Breast epithelium (tissue), 4 donors: ENCODE measurements around the gene ONECUT2. TPM values are rescaled to one million over a fixed set of nuclear protein-coding genes. Genes with fewer than 3 reads are reported as not detected.

ENCODE experiments used
- DNase-seq, 2 donors: peaks; one replicate each; pipeline ENCODE4 v3.0.0-alpha.2; 2019; ENCODE audit warnings: low spot score in 2 of 2
- H3K27ac ChIP-seq, 2 donors: fragments of 200-600 bp; sonication (generic) in 1 of 2; one replicate each; pipeline ENCODE4 v1.5.1; 2016 to 2019; ENCODE audit warnings: mild to moderate bottlenecking in 1 of 2
- H3K27me3 ChIP-seq, 2 donors: fragments of 200-600 bp; sonication (generic) in 1 of 2; one replicate each; pipeline versions ENCODE4 v1.5.1 to v1.6.0; 2017 to 2019; ENCODE audit warnings: control low read depth in 1 of 2, mild to moderate bottlenecking in 1 of 2
- H3K36me3 ChIP-seq: fragments of 200-600 bp; one replicate; pipeline ENCODE4 v1.5.1; 2019
- H3K4me1 ChIP-seq, 2 donors: fragments of 200-600 bp; sonication (generic); one replicate each; pipeline ENCODE4 v1.5.1; 2016 to 2019; ENCODE audit warnings: control low read depth in 1 of 2
- H3K4me3 ChIP-seq, 3 donors: fragments of 200-600 bp; sonication (generic); 1 replicate in 2 of 3; 2 replicates in 1 of 3; pipeline ENCODE4 v1.5.1; 2016 to 2019; ENCODE audit warnings: mild to moderate bottlenecking in 3 of 3, moderate library complexity in 2 of 3
- H3K9me3 ChIP-seq, 2 donors: fragments of 200-600 bp; sonication (generic) in 1 of 2; one replicate each; pipeline ENCODE4 v1.5.1; 2016 to 2019; ENCODE audit warnings: control low read depth in 1 of 2
- CTCF ChIP-seq, 3 donors: fragments of 450-650 bp; IDR thresholded peaks; one replicate each; pipeline ENCODE4 v1.5.1; 2016 to 2017; ENCODE audit warnings: antibody characterized with exemption in 3 of 3, mild to moderate bottlenecking in 3 of 3, moderate library complexity in 3 of 3
- POLR2A ChIP-seq: fragments of 450-650 bp; IDR thresholded peaks from one replicate; pipeline ENCODE4 v1.6.1; 2016; ENCODE audit warnings: antibody characterized with exemption, mild to moderate bottlenecking, moderate library complexity
- POLR2AphosphoS5 ChIP-seq, 3 donors: sonication (generic); formaldehyde crosslinking; IDR thresholded peaks; one replicate each; pipeline ENCODE4 v1.6.1; 2017; ENCODE audit warnings: antibody characterized with exemption in 3 of 3
- intact Hi-C: fragments of 100-400 bp; cut with DNase I; formaldehyde crosslinking; loops from one replicate; pipeline ENCODE4 v1.15.1; 2023; ENCODE audit warnings: low total_unique reads
- total RNA-seq, 3 donors: library from RNA; depleted of rRNA; stranded (reverse); fragments of >200 nt; gene quantifications; one replicate each; pipeline ENCODE4 v1.1.0, GENCODE V29; 2016

ONECUT2 gene
- total RNA-seq, 3 donors from 2014 or later: under 0.01 TPM; not detected in 2

- DNase-seq: no peak
- no peaks in the 10 kb centered on the region for H3K4me1 ChIP-seq
- no peak overlapping the region for H3K4me3 ChIP-seq
- H3K36me3 ChIP-seq: no peaks in the 10 kb centered on the region
- H3K27ac ChIP-seq: no peak overlapping the region
- intact Hi-C loops: no loop called here
- peaks cover 0 to 4% of the 10 kb centered on the region in 2 donors for H3K9me3 ChIP-seq
- TF ChIP-seq POLR2A (no peak), CTCF (IDR thresholded peaks at IDR 0.05) (no peak), POLR2AphosphoS5 (IDR thresholded peaks at IDR 0.05) (no peak)
- H3K27me3 ChIP-seq: peaks cover 0 to 62% of the 10 kb centered on the region in 2 donors
Measured at GRCh38 chr18:57446322-57446721, 11.1 kb downstream of the ONECUT2 start.

- Histone ChIP-seq H3K4me3 (no peak overlapping the region), H3K36me3 (no peaks in the 10 kb centered on the region), H3K27ac (no peak overlapping the region), H3K9me3 (peaks cover 0 to 4% of the 10 kb centered on the region in 2 donors), H3K4me1 (no peaks in the 10 kb centered on the region), H3K27me3 (peaks cover 0 to 58% of the 10 kb centered on the region in 2 donors)
- intact Hi-C loops: no loop called here
- DNase-seq: no peak
- no peak for TF ChIP-seq POLR2A
- TF ChIP-seq CTCF (IDR thresholded peaks at IDR 0.05): no peak
- no peak for TF ChIP-seq POLR2AphosphoS5 (IDR thresholded peaks at IDR 0.05)
Measured at GRCh38 chr18:57447154-57447621, 12.0 kb downstream of the ONECUT2 start.

GRCh38 chr18:57455576-57456129 lies 20.5 kb downstream of the ONECUT2 start:
- TF ChIP-seq POLR2A: no peak
- TF ChIP-seq POLR2AphosphoS5 (IDR thresholded peaks at IDR 0.05): no peak
- no peak for TF ChIP-seq CTCF (IDR thresholded peaks at IDR 0.05)
- H3K4me3 ChIP-seq: no peak overlapping the region
- DNase-seq: no peak
- no peaks in the 10 kb centered on the region for H3K36me3 ChIP-seq
- H3K4me1 ChIP-seq: no peaks in the 10 kb centered on the region
- no peak overlapping the region for H3K27ac ChIP-seq
- intact Hi-C loops: no loop called here
- peaks cover 0 to 13% of the 10 kb centered on the region in 2 donors for H3K27me3 ChIP-seq
- no peaks in the 10 kb centered on the region for H3K9me3 ChIP-seq

- Histone ChIP-seq H3K4me1 (no peaks in the 10 kb centered on the region), H3K27ac (no peak overlapping the region), H3K4me3 (no peak overlapping the region), H3K27me3 (no peaks in the 10 kb centered on the region), H3K9me3 (no peaks in the 10 kb centered on the region), H3K36me3 (no peaks in the 10 kb centered on the region)
- intact Hi-C loops: no loop called here
- TF ChIP-seq POLR2A (no peak), POLR2AphosphoS5 (IDR thresholded peaks at IDR 0.05) (no peak), CTCF (IDR thresholded peaks at IDR 0.05) (no peak)
- no peak for DNase-seq
Measured at GRCh38 chr18:57461652-57462269, 26.6 kb downstream of the ONECUT2 start.

GRCh38 chr18:57466307-57466706 lies 31.1 kb downstream of the ONECUT2 start:
- DNase-seq: no peak
- Histone ChIP-seq H3K27ac (no peak overlapping the region), H3K9me3 (no peaks in the 10 kb centered on the region), H3K4me3 (no peak overlapping the region), H3K4me1 (no peaks in the 10 kb centered on the region), H3K27me3 (no peaks in the 10 kb centered on the region), H3K36me3 (no peaks in the 10 kb centered on the region)
- intact Hi-C loops: no loop called here
- TF ChIP-seq POLR2AphosphoS5 (IDR thresholded peaks at IDR 0.05): no peak
- TF ChIP-seq CTCF (IDR thresholded peaks at IDR 0.05): no peak
- no peak for TF ChIP-seq POLR2A
